Measurements from ENCODE around the gene SIAH1. TPM values are rescaled to one million over a fixed set of nuclear protein-coding genes. Genes with fewer than 3 reads are reported as not detected.

Gene SIAH1
- total RNA-seq, 4 donors from 2014 or later, result 26.1 to 44.3 (median 40.1) TPM

DNA sequence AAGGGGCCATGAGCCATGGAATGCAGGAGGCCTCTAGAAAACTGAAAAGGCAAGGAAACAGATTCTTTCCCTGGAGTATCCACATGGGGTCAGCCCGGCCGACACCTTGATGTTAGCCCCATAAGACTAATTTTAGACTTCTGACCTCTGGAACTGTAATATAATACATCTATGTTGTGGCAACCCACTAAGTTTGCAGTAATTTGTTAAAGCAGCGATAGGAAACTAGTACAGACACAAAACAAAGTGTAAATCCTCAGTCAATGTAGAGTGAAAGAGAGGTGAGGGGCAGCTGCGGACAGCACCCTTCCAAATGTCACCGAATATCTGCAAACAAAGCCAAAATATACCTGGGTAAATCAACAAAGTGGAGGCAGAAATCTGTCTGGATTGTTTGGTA, 7.2 kb upstream of the SIAH1 start:
- Histone ChIP-seq H3K9me3 (no peaks in the 10 kb centered on the region), H3K36me3 (no peaks in the 10 kb centered on the region), H3K27me3 (no peaks in the 10 kb centered on the region), H3K4me1 (peaks cover 0 to 11% (median 0%) of the 10 kb centered on the region in 4 donors), H3K4me3 (no peak overlapping the region), H3K27ac (peak overlapping the region in 2 of 4 donors; percentile 45 to 81)
- DNase-seq (ENCODE audit: low spot score in 2 of 2), result no peak
- 88 to 93% methylated on average over 5 of the region's 5 CpGs for WGBS, 2 donors
- no peak for TF ChIP-seq POLR2A (IDR thresholded peaks at IDR 0.05)
- TF ChIP-seq, protein P1, sequence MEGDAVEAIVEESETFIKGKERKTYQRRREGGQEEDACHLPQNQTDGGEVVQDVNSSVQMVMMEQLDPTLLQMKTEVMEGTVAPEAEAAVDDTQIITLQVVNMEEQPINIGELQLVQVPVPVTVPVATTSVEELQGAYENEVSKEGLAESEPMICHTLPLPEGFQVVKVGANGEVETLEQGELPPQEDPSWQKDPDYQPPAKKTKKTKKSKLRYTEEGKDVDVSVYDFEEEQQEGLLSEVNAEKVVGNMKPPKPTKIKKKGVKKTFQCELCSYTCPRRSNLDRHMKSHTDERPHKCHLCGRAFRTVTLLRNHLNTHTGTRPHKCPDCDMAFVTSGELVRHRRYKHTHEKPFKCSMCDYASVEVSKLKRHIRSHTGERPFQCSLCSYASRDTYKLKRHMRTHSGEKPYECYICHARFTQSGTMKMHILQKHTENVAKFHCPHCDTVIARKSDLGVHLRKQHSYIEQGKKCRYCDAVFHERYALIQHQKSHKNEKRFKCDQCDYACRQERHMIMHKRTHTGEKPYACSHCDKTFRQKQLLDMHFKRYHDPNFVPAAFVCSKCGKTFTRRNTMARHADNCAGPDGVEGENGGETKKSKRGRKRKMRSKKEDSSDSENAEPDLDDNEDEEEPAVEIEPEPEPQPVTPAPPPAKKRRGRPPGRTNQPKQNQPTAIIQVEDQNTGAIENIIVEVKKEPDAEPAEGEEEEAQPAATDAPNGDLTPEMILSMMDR (IDR thresholded peaks at IDR 0.05), result no peak
- TF ChIP-seq EP300 (IDR thresholded peaks at IDR 0.05), result no peak

DNA sequence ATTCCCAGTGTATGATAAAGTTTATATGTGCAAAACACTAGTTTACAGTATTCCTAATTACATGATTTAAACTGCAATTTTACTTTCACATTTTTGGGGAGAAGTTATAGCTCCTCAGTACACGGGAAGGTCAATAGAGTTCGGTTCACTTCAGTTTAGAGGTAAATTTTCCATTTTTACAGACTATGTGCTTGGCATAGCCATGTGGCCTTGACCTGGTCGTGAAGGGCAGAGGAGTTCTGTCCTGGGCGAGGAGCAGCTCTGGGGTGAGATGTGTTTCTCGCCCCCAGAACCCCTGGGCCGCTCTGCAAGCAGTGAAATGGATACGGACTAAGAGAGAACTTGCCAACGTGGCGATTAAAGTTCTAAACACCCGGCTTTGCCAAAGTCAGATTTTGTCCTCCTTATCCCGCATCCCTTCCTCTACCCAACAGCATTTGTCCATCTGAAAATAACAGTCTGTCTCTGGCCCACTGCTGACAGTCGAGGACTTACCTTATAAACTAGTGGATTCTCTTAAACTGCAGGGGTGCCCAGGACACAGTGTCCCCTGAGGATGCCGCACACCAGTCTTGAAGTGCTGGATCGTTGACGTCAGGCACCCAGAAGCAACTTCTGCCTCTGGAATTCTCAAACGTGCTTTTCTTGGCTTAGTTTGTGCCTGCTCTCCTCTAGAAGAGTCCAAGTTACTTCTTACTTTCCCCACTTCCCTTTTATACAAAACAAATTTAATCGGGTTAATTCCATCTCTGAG, 1.5 kb upstream of the SIAH1 start:
- Histone ChIP-seq H3K27me3 (no peaks in the 10 kb centered on the region), H3K36me3 (no peaks in the 10 kb centered on the region), H3K9me3 (no peaks in the 10 kb centered on the region), H3K27ac (peak overlapping the region; percentile 52 to 100 (median 96)), H3K4me3 (no peak overlapping the region), H3K4me1 (peaks cover 0 to 37% (median 23%) of the 10 kb centered on the region in 4 donors)
- no peak for TF ChIP-seq POLR2A (IDR thresholded peaks at IDR 0.05)
- TF ChIP-seq EP300 (IDR thresholded peaks at IDR 0.05), result peak; percentile 30 to 69
- 70 to 79% methylated on average over 17 of the region's 17 CpGs for WGBS, 2 donors
- DNase-seq (ENCODE audit: low spot score in 2 of 2), result peak; percentile 37 to 61

GRCh38 chr16:48384520-48385252, 527 bp downstream of the SIAH1 start:
- Histone ChIP-seq H3K27ac (peak overlapping the region; percentile 99 to 100 (median 100)), H3K4me1 (peaks cover 0 to 56% (median 30%) of the 10 kb centered on the region in 4 donors), H3K9me3 (no peaks in the 10 kb centered on the region), H3K4me3 (peak overlapping the region; percentile 56 to 99 (median 90)), H3K27me3 (no peaks in the 10 kb centered on the region), H3K36me3 (no peaks in the 10 kb centered on the region)
- peak in 1 of 2 donors; percentile 35 for DNase-seq (ENCODE audit: low spot score in 2 of 2)
- TF ChIP-seq POLR2A (IDR thresholded peaks at IDR 0.05), result peak in 1 of 2 donors; percentile 35
- TF ChIP-seq, protein P1 (IDR thresholded peaks at IDR 0.05), result peak in 1 of 5 experiments; percentile 9
- peak in 1 of 2 donors; percentile 38 for TF ChIP-seq EP300 (IDR thresholded peaks at IDR 0.05)
- WGBS, 2 donors, result 1% methylated on average over 13 to 34 of the region's 103 CpGs

DNA sequence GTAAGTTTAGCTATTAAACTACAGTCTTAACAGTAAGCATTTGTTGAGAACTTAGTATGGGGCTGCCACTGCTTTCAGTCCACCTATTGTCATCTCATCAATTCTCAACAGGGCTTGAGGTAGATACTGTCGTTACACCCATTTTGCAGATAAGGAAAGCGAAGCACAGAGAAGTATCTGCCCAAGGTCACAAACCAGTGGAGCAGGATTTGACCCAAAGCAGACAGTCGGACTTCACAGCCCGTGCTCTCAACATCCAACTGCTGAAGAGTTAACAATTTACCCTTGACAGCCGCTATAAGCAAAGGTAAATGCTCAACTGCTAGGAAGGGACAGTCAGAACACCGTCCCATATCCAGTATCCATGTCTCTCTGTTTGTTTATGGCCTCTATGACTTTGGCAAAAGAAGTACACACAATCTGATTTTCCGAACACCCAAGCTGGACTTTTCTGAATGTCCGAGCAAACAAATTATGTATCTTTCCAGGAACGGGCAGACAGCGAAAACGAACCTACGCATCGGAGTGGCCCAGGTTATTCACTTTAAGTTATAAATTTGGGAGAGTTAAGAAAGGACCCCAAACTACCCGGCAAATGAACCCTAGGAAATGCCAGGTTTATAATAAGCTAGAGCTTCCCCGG, 1.2 kb downstream of the SIAH1 start:
- Histone ChIP-seq H3K27me3 (no peaks in the 10 kb centered on the region), H3K27ac (peak overlapping the region; percentile 95 to 100 (median 100)), H3K36me3 (no peaks in the 10 kb centered on the region), H3K4me3 (peak overlapping the region; percentile 56 to 99 (median 80)), H3K9me3 (no peaks in the 10 kb centered on the region), H3K4me1 (peaks cover 0 to 63% (median 37%) of the 10 kb centered on the region in 4 donors)
- peak in 1 of 2 donors; percentile 73 for TF ChIP-seq EP300 (IDR thresholded peaks at IDR 0.05)
- peak in 1 of 2 donors; percentile 26 for TF ChIP-seq POLR2A (IDR thresholded peaks at IDR 0.05)
- TF ChIP-seq, protein P1 (IDR thresholded peaks at IDR 0.05), result no peak
- peak in 1 of 2 donors; percentile 25 for DNase-seq (ENCODE audit: low spot score in 2 of 2)
- 1 to 2% methylated on average over 15 of the region's 15 CpGs for WGBS, 2 donors
